Measurements from ENCODE around the gene MTHFD1L.

The MTHFD1L gene

GRCh38 chr6:151001387-151002056 lies 136.0 kb downstream of the MTHFD1L start:
- Mint-ChIP-seq H3K36me3 (peaks cover 4% of the 10 kb centered on the region), H3K9me3 (no peaks in the 10 kb centered on the region), H3K4me1 (peaks cover 5% of the 10 kb centered on the region), H3K4me3 (no peak overlapping the region), H3K27me3 (no peaks in the 10 kb centered on the region), H3K27ac (no peak overlapping the region)

DNA sequence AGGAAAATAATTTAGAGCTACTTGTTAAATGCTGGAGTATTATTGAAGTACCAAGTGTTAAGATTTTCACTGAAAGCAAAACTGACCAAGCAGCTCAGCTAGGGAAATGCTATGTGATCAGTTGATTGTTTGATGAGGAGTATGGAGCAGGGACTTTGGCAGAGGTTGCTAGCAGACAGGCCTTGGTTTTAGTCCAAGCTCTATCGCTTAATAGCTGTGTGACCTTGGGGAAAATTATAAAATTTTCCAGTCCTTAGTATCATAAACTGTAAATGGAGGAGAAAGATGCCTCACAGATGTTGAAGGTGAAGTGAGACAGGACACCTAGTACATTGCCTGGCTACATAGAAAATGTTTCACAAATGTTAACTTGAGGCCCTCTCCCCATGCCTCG lies 136.6 kb downstream of the MTHFD1L start:
- H3K9me3 Mint-ChIP-seq, result no peaks in the 10 kb centered on the region
- peaks cover 5% of the 10 kb centered on the region for H3K4me1 Mint-ChIP-seq
- no peaks in the 10 kb centered on the region for H3K27me3 Mint-ChIP-seq
- peaks cover 2% of the 10 kb centered on the region for H3K36me3 Mint-ChIP-seq
- H3K27ac Mint-ChIP-seq, result no peak overlapping the region
- no peak overlapping the region for H3K4me3 Mint-ChIP-seq

- Mint-ChIP-seq H3K27me3 (no peaks in the 10 kb centered on the region), H3K36me3 (peaks cover 2% of the 10 kb centered on the region), H3K4me1 (peaks cover 5% of the 10 kb centered on the region), H3K9me3 (no peaks in the 10 kb centered on the region), H3K4me3 (no peak overlapping the region), H3K27ac (no peak overlapping the region)
Observed at GRCh38 chr6:151002491-151002935, 137.0 kb downstream of the MTHFD1L start.

DNA sequence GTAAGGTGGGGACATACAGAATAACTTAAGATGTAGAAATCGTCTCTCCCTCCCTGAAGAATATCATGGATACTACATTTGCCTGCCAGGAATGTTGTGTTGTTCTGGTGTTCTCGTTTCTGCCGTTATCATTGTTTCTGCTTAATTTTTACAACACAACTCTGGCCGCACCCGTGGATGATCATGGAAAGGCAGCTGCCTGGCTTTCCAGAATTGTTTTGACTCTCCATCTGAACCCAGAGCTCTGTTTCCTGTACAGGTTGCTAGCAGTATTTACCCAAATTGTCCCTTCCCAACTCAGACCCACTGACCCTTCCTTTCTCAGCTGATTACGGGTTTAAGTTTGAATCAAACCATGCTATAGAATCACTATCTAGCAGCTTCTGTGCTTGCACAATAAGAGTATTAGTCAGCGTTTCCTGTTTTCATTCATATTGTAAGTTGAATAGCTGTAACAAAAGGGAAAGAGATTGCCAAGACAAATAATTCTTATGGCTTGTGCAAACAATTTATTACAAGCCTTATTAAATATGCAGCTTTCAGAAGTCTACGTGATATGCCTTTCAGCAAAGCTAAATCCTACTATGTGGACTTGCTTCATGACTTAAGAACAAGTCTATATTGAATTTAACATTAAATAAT lies 139.0 kb downstream of the MTHFD1L start:
- no peaks in the 10 kb centered on the region for H3K27me3 Mint-ChIP-seq
- no peaks in the 10 kb centered on the region for H3K9me3 Mint-ChIP-seq
- peaks cover 5% of the 10 kb centered on the region for H3K4me1 Mint-ChIP-seq
- no peak overlapping the region for H3K4me3 Mint-ChIP-seq
- H3K36me3 Mint-ChIP-seq, result peaks cover 2% of the 10 kb centered on the region
- H3K27ac Mint-ChIP-seq, result no peak overlapping the region

- H3K9me3 Mint-ChIP-seq, result no peaks in the 10 kb centered on the region
- H3K27me3 Mint-ChIP-seq, result no peaks in the 10 kb centered on the region
- H3K36me3 Mint-ChIP-seq, result peaks cover 4% of the 10 kb centered on the region
- H3K4me3 Mint-ChIP-seq, result no peak overlapping the region
- H3K4me1 Mint-ChIP-seq, result peaks cover 5% of the 10 kb centered on the region
- H3K27ac Mint-ChIP-seq, result no peak overlapping the region
Observed at GRCh38 chr6:151005164-151005563, 139.7 kb downstream of the MTHFD1L start.

DNA sequence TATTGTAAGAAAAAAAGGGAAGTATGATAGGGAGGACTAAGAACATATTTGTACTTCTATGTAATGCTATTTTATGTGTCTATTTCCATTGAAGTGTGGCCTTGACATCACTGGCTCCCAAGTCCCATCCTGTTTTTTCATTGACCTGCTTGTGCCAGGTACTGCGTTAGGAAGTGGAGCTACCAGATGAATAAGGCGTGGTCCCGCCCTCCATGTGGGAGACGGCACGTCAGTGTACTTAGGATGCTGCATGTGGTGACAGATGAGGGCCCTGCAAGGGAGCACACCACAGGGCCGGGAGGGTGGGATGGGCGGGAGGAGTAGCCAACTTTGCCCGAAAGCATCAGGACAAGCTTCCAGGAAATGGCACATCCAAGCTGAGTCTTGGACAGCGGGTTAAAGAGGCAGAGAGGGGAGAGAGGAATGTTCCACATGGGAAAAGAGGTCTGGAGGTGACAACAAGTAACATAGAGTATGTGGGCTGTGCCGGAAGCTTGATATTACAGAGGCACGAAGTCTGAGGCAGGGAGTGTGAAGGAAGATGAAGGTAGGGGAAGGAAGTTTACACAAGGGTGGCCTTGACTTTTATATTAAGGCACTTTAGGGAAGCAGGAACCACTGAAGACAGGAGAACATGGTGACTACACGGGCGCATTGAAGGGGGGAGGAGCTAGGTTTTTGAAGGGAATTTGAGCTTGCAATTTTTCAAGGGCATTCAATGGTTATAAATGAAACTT lies 140.6 kb downstream of the MTHFD1L start:
- H3K4me1 Mint-ChIP-seq, result peaks cover 5% of the 10 kb centered on the region
- no peak overlapping the region for H3K27ac Mint-ChIP-seq
- H3K27me3 Mint-ChIP-seq, result no peaks in the 10 kb centered on the region
- no peaks in the 10 kb centered on the region for H3K9me3 Mint-ChIP-seq
- no peak overlapping the region for H3K4me3 Mint-ChIP-seq
- H3K36me3 Mint-ChIP-seq, result peaks cover 4% of the 10 kb centered on the region

DNA sequence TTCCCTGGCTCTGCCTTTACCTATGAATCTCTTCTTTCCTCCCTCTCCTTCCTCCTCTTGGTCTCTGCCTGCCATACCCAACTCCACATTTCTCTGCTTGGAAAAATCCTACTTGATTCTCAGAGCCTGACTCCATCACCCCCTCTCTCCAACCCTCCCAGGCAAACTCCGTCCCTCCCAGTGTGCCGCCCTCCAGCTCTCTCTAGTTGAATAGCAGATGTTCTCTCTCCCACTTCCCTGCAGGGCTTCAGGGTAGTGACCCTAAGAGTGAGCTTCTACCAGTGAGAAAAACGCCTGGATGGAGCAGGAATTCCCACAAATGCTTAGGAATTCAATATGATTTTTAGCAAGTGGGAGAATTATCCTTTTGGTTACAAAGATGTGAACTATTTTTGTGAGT lies 141.6 kb downstream of the MTHFD1L start:
- Mint-ChIP-seq H3K9me3 (no peaks in the 10 kb centered on the region), H3K4me1 (peaks cover 5% of the 10 kb centered on the region), H3K27me3 (no peaks in the 10 kb centered on the region), H3K4me3 (no peak overlapping the region), H3K36me3 (peaks cover 4% of the 10 kb centered on the region), H3K27ac (no peak overlapping the region)

DNA sequence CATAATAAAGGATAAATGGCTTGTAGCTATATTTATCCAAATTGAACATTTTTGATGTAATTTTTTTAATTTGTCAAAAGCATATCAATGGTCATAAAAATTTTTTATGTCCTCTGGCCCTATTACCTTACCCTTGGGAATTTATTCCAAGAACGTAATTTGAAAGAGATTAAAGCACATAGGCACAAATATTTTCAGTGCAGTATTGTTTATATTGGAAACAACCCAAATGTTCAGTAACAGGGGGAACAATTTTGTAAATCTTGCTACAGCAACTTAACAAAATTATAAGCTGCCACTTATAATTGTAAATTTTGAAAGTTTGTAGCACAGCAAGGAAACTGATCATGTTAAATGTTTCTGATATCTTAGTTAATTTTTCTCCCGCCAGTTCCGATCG lies 142.4 kb downstream of the MTHFD1L start:
- no peak overlapping the region for H3K27ac Mint-ChIP-seq
- H3K27me3 Mint-ChIP-seq, result no peaks in the 10 kb centered on the region
- peaks cover 5% of the 10 kb centered on the region for H3K4me1 Mint-ChIP-seq
- peaks cover 8% of the 10 kb centered on the region for H3K36me3 Mint-ChIP-seq
- no peak overlapping the region for H3K4me3 Mint-ChIP-seq
- H3K9me3 Mint-ChIP-seq, result no peaks in the 10 kb centered on the region

- Mint-ChIP-seq H3K4me3 (no peak overlapping the region), H3K36me3 (peaks cover 8% of the 10 kb centered on the region), H3K4me1 (peaks cover 5% of the 10 kb centered on the region), H3K27me3 (no peaks in the 10 kb centered on the region), H3K27ac (no peak overlapping the region), H3K9me3 (no peaks in the 10 kb centered on the region)
Observed at GRCh38 chr6:151008425-151008824, 142.9 kb downstream of the MTHFD1L start.

DNA sequence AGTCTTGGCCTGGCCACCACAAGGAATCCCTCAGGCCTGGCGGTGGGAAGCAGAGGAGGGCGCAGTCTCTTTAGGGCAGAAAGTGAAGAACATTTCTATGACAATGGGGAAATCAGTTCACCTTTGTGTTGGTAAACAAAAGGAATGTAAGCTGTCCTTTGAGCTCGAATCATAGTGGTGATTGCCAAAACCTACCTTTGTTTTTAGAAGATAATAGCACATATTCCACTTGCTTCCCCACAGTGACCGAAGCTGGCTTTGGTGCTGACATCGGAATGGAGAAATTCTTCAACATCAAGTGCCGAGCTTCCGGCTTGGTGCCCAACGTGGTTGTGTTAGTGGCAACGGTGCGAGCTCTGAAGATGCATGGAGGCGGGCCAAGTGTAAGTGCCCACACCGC lies 144.1 kb downstream of the MTHFD1L start:
- peaks cover 2% of the 10 kb centered on the region for H3K4me1 Mint-ChIP-seq
- no peak overlapping the region for H3K27ac Mint-ChIP-seq
- peaks cover 13% of the 10 kb centered on the region for H3K36me3 Mint-ChIP-seq
- no peaks in the 10 kb centered on the region for H3K9me3 Mint-ChIP-seq
- H3K27me3 Mint-ChIP-seq, result no peaks in the 10 kb centered on the region
- H3K4me3 Mint-ChIP-seq, result no peak overlapping the region

GRCh38 chr6:151010071-151010470 lies 144.6 kb downstream of the MTHFD1L start:
- Mint-ChIP-seq H3K9me3 (no peaks in the 10 kb centered on the region), H3K36me3 (peaks cover 13% of the 10 kb centered on the region), H3K4me1 (no peaks in the 10 kb centered on the region), H3K27me3 (no peaks in the 10 kb centered on the region), H3K4me3 (no peak overlapping the region), H3K27ac (no peak overlapping the region)

GRCh38 chr6:151012321-151013294 lies 147.1 kb downstream of the MTHFD1L start:
- peaks cover 14% of the 10 kb centered on the region for H3K36me3 Mint-ChIP-seq
- no peaks in the 10 kb centered on the region for H3K9me3 Mint-ChIP-seq
- H3K27ac Mint-ChIP-seq, result no peak overlapping the region
- no peaks in the 10 kb centered on the region for H3K4me1 Mint-ChIP-seq
- H3K4me3 Mint-ChIP-seq, result no peak overlapping the region
- H3K27me3 Mint-ChIP-seq, result no peaks in the 10 kb centered on the region

GRCh38 chr6:151014404-151015100 lies 149.1 kb downstream of the MTHFD1L start:
- H3K4me1 Mint-ChIP-seq, result no peaks in the 10 kb centered on the region
- H3K36me3 Mint-ChIP-seq, result peaks cover 14% of the 10 kb centered on the region
- H3K4me3 Mint-ChIP-seq, result no peak overlapping the region
- no peaks in the 10 kb centered on the region for H3K9me3 Mint-ChIP-seq
- H3K27ac Mint-ChIP-seq, result no peak overlapping the region
- H3K27me3 Mint-ChIP-seq, result no peaks in the 10 kb centered on the region

DNA sequence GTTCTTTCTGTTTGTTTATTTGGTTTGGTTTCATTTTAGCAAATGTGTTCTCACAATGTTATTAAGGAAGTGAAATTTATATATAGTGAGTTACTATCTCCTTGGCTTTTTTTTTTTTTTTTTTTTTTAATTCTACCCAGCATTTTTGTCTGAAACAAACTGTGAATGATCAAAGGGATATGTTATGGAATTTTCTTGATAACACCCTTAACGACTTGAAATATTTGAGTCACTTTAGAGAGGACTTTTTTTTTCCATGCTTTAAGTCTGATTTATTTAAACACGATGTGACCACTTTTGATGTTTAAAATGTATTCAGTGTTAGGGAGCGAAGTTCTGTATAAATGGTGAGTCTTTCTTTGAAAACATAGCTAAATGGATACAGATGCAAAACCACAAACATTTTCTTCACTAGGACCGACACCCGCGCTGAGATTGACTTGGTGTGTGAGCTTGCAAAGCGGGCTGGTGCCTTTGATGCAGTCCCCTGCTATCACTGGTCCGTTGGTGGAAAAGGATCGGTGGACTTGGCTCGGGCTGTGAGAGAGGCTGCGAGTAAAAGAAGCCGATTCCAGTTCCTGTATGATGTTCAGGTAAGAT lies 149.7 kb downstream of the MTHFD1L start:
- Mint-ChIP-seq H3K27ac (no peak overlapping the region), H3K27me3 (no peaks in the 10 kb centered on the region), H3K36me3 (peaks cover 11% of the 10 kb centered on the region), H3K4me1 (no peaks in the 10 kb centered on the region), H3K4me3 (no peak overlapping the region), H3K9me3 (no peaks in the 10 kb centered on the region)
